ENCODE data around the gene GOPC.

Gene GOPC

DNA sequence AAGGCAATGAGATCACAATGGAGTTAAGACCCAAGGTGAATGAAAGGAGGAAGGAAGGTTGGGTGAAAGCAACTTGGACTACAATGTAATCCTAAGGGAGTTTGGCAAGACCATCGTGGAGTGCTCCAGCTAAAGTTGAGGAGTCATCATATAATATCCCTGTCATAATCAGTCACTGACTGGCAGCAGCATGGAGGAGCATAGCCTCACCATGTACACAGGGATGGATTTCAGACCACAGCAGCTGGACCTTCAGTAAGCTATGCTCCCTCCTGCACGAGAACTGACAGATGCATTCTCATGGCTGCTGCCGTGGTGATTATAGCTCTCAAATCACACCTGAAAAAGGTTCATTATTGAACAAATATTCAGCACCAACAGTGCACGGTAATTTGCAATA, 43.0 kb downstream of the GOPC start:
- DNase-seq (ENCODE audit: extremely low read depth, insufficient read length), result no peak
- no peaks in the 10 kb centered on the region for H3K27me3 ChIP-seq (replicated peaks; ENCODE audit: control insufficient read depth, insufficient read depth, low read length)
- no peaks in the 10 kb centered on the region for H3K36me3 ChIP-seq (ENCODE audit: control insufficient read depth, insufficient read depth, low read length)
- TF ChIP-seq CTCF (IDR thresholded peaks at IDR 0.05; ENCODE audit: insufficient read depth, low read length, poor library complexity, severe bottlenecking), result no peak
- H3K4me3 ChIP-seq (replicated peaks; ENCODE audit: low read depth, low read length), result no peak overlapping the region

GRCh38 chr6:117558818-117559217, 43.5 kb downstream of the GOPC start:
- Histone ChIP-seq H3K27me3 (replicated peaks; ENCODE audit: control insufficient read depth, insufficient read depth, low read length) (no peaks in the 10 kb centered on the region), H3K4me3 (replicated peaks; ENCODE audit: low read depth, low read length) (no peak overlapping the region), H3K36me3 (ENCODE audit: control insufficient read depth, insufficient read depth, low read length) (no peaks in the 10 kb centered on the region)
- no peak for DNase-seq (ENCODE audit: extremely low read depth, insufficient read length)
- TF ChIP-seq CTCF (IDR thresholded peaks at IDR 0.05; ENCODE audit: insufficient read depth, low read length, poor library complexity, severe bottlenecking), result no peak

DNA sequence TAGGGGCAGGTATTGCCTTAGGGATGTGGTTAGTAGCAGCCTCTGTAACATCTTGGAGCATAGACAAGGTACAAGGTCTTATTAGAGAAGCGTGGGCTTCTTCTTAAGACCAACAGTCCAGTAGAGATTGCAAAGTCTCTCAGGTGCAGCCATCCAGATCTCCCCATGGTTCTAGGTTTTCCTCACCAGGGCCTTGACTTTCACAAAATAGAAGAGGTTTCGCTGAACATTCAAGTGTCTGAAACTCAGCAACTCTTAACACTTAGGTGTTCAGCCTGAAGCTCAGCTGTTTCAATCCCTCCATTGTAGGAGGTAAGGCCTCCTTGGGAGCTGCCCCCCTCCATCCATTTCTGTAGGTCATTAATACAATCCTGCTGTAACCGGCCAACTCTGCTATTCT, 44.4 kb downstream of the GOPC start:
- no peak overlapping the region for H3K4me3 ChIP-seq (replicated peaks; ENCODE audit: low read depth, low read length)
- H3K36me3 ChIP-seq (ENCODE audit: control insufficient read depth, insufficient read depth, low read length), result no peaks in the 10 kb centered on the region
- TF ChIP-seq CTCF (IDR thresholded peaks at IDR 0.05; ENCODE audit: insufficient read depth, low read length, poor library complexity, severe bottlenecking), result no peak
- no peak for DNase-seq (ENCODE audit: extremely low read depth, insufficient read length)
- H3K27me3 ChIP-seq (replicated peaks; ENCODE audit: control insufficient read depth, insufficient read depth, low read length), result no peaks in the 10 kb centered on the region

GRCh38 chr6:117555882-117556498, 46.3 kb downstream of the GOPC start:
- DNase-seq (ENCODE audit: extremely low read depth, insufficient read length), result no peak
- H3K4me3 ChIP-seq (replicated peaks; ENCODE audit: low read depth, low read length), result no peak overlapping the region
- TF ChIP-seq CTCF (IDR thresholded peaks at IDR 0.05; ENCODE audit: insufficient read depth, low read length, poor library complexity, severe bottlenecking), result peak; percentile 63

DNA sequence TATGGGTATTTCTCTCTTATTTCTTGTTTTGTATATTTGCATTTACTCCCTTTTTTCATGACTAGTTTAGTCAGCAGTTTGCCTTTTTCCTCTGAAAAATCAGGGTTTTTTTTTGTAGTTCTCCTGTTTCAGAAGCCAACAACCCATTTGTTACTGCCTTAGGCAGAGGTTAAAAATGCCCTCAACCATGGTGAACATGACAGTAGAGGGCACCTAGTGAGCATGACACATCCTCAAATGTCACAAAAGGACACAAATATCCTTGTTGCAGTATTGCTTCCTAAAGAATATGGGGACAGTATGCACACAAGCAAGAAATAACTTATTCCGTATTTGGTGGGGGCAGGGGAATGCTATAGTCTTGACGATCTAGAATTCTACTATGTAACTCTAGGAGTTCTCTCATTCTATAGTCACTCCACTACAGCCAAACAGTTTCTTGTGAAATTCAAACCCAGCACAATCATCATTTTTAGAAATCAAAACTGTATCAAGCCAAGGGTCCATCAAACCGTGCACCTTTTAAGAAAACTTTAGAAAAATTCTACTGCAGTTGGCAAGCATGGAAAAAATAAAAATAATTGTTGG, 47.0 kb downstream of the GOPC start:
- TF ChIP-seq CTCF (IDR thresholded peaks at IDR 0.05; ENCODE audit: insufficient read depth, low read length, poor library complexity, severe bottlenecking), result no peak
- no peak overlapping the region for H3K4me3 ChIP-seq (replicated peaks; ENCODE audit: low read depth, low read length)
- H3K36me3 ChIP-seq (ENCODE audit: control insufficient read depth, insufficient read depth, low read length), result no peaks in the 10 kb centered on the region
- no peak for DNase-seq (ENCODE audit: extremely low read depth, insufficient read length)
- H3K27me3 ChIP-seq (replicated peaks; ENCODE audit: control insufficient read depth, insufficient read depth, low read length), result no peaks in the 10 kb centered on the region

More at GRCh38 chr6:117555882-117556498, 46.3 kb downstream of the GOPC start:
- Histone ChIP-seq H3K27me3 (replicated peaks; ENCODE audit: control insufficient read depth, insufficient read depth, low read length) (no peaks in the 10 kb centered on the region), H3K36me3 (ENCODE audit: control insufficient read depth, insufficient read depth, low read length) (no peaks in the 10 kb centered on the region)

All from GM06990 (cell line).